K562 (cell line): Measurements from ENCODE around the gene PMVK. TPM values are rescaled to one million over a fixed set of nuclear protein-coding genes. Genes with fewer than 3 reads are reported as not detected.

Experiments
- ATAC-seq: fragments of 200-7000 bp; cut with Tn5 transposase; 3 replicates; pipeline ENCODE4 v1.9.1; 2020; ENCODE audit warnings: moderate library complexity
- BruUV-seq: library from RNA; stranded (reverse); fragments of 400-500 nt; replicated peaks from 2 replicates; lab custom pipeline; 2021; lab: Mats Ljungman, UMichigan
- CTCF ChIA-PET: fragments of 300-600 bp; formaldehyde crosslinking; extraction: SDS; loops from one replicate; lab custom pipeline; 2021; ENCODE audit warnings: low intra/inter-chr PET ratio; lab: Yijun Ruan, JAX
- POLR2A ChIA-PET: fragments of 300-600, 350-650 bp; sonication (Branson Sonifier 250); formaldehyde crosslinking; extraction: SDS; loops from one replicate; lab custom pipeline; 2021; ENCODE audit warnings: antibody characterized with exemption, inconsistent platforms; lab: Yijun Ruan, JAX
- DNase-seq, 4 experiments: peaks; one replicate each; pipeline versions ENCODE4 v3.0.0 to v3.0.0-alpha.2; 2011 to 2018; ENCODE audit warnings: low spot score in 3 of 4, mixed read lengths in 3 of 4; ENCODE audit errors: extremely low read depth in 1 of 4
- FAIRE-seq: peaks from 2 replicates; lab custom pipeline; 2011; peaks lifted over from hg19 to GRCh38; lab: Jason Lieb, UNC
- H2AFZ ChIP-seq: 2 replicates; pipeline ENCODE4 v1.6.0; 2011; ENCODE audit warnings: low read depth, low read length, control low read depth, inconsistent platforms
- H3K27ac ChIP-seq: fragments of 200-600 bp; 3 replicates; pipeline ENCODE4 v1.8.0; 2011; ENCODE audit warnings: low read depth, mild to moderate bottlenecking, control low read depth, inconsistent platforms, low read length, moderate library complexity, mixed read lengths; ENCODE audit errors: extremely low read depth
- H3K27me3 ChIP-seq, 2 experiments: fragments of 300-600 bp in 1 of 2; 2 replicates in 1 of 2; 3 replicates in 1 of 2; pipeline versions ENCODE4 v1.6.0 to v1.8.0; 2011; ENCODE audit warnings: inconsistent platforms in 2 of 2, low read length in 2 of 2, mild to moderate bottlenecking in 1 of 2, mixed read lengths in 1 of 2, moderate library complexity in 1 of 2; ENCODE audit not compliant: control insufficient read depth in 2 of 2, insufficient read depth in 2 of 2
- H3K36me3 ChIP-seq: fragments of 300-600 bp; 3 replicates; pipeline ENCODE4 v1.8.0; 2011; ENCODE audit warnings: mild to moderate bottlenecking, low read length, inconsistent platforms; ENCODE audit not compliant: control insufficient read depth, insufficient read depth
- H3K4me1 ChIP-seq, 2 experiments: fragments of 200-600 bp in 1 of 2; replicated peaks in 1 of 2; 2 replicates in 1 of 2; 3 replicates in 1 of 2; pipeline versions ENCODE4 v1.5.1 to v1.8.0; 2011; ENCODE audit warnings: inconsistent platforms in 2 of 2, low read length in 2 of 2, mild to moderate bottlenecking in 1 of 2, mixed read lengths in 1 of 2, moderate library complexity in 1 of 2; ENCODE audit not compliant: control insufficient read depth in 2 of 2, insufficient read depth in 2 of 2
- H3K4me2 ChIP-seq: 2 replicates; pipeline ENCODE4 v1.6.1; 2011; ENCODE audit warnings: low read length, control low read depth, inconsistent platforms, mixed read lengths; ENCODE audit not compliant: insufficient read depth
- H3K4me3 ChIP-seq: fragments of 200-600 bp; sonication (generic), shearing (Covaris generic); 2 replicates; pipeline ENCODE4 v1.5.1; 2016; ENCODE audit warnings: control low read depth, inconsistent platforms
- H3K79me2 ChIP-seq: fragments of 200-600 bp; 3 replicates; pipeline ENCODE4 v1.8.0; 2011; ENCODE audit warnings: low read length, inconsistent platforms; ENCODE audit not compliant: control insufficient read depth, insufficient read depth
- H3K9ac ChIP-seq, 2 experiments: 2 replicates each; pipeline versions ENCODE4 v1.6.0 to v1.6.1; 2011; ENCODE audit warnings: low read depth in 2 of 2, low read length in 2 of 2, control low read depth in 1 of 2, inconsistent platforms in 1 of 2, mild to moderate bottlenecking in 1 of 2, mixed read lengths in 1 of 2; ENCODE audit not compliant: insufficient read depth in 1 of 2
- H3K9me1 ChIP-seq: one replicate; pipeline ENCODE4 v1.6.0; 2011; ENCODE audit warnings: inconsistent platforms, mild to moderate bottlenecking, low read length, moderate library complexity; ENCODE audit not compliant: control insufficient read depth, insufficient read depth
- H3K9me3 ChIP-seq: replicated peaks from 2 replicates; pipeline ENCODE4 v1.5.1; 2011; ENCODE audit warnings: low read depth, low read length, inconsistent platforms; ENCODE audit not compliant: control insufficient read depth, insufficient read depth
- H4K20me1 ChIP-seq: replicated peaks from 2 replicates; pipeline ENCODE4 v1.6.1; 2011; ENCODE audit warnings: low read length, inconsistent platforms, mixed read lengths; ENCODE audit not compliant: control insufficient read depth, insufficient read depth
- MAX ChIP-seq: sonication (generic); formaldehyde crosslinking; IDR thresholded peaks from 2 replicates; pipeline ENCODE4 v1.9.0; 2022; ENCODE audit warnings: mild to moderate bottlenecking, missing genetic modification reagents
- NFIC ChIP-seq: fragments of 450-650 bp; IDR thresholded peaks from 2 replicates; pipeline ENCODE4 v1.6.1; 2017; ENCODE audit warnings: mild to moderate bottlenecking, inconsistent platforms
- ZNF707 ChIP-seq: fragments of 250-450 bp; sonication (Bioruptor Pico); conservative IDR thresholded peaks from 2 replicates; pipeline ENCODE4 v1.8.0; 2022; ENCODE audit warnings: inconsistent platforms, mild to moderate bottlenecking, moderate library complexity
- WGBS: fragments of 100-300 bp; shearing (Covaris generic); methylation state at CpG from one replicate; pipeline ENCODE4 v1.1.6; 2016; ENCODE audit warnings: low coverage, mixed read lengths; ENCODE audit not compliant: insufficient coverage; ENCODE audit errors: missing lambda C conversion rate; 5-methylcytosine and 5-hydroxymethylcytosine counted together
- in situ Hi-C: fragments of 300-500 bp; cut with MboI; formaldehyde crosslinking; loops from 4 replicates; pipeline ENCODE4 v1.15.0; 2018; ENCODE audit warnings: inconsistent platforms, mixed read lengths
- intact Hi-C: fragments of 100-400 bp; cut with micrococcal nuclease; formaldehyde crosslinking; loops from 2 replicates; pipeline ENCODE4 v1.14.2; 2022
- polyA plus RNA-seq, 8 experiments: library from polyadenylated mRNA; depleted of rRNA in 4 of 8; stranded (reverse) in 5 of 8; unstranded in 3 of 8; fragments of >200 nt; fragmentation: Nextera tagmentation in 2 of 8; fragmentation: Illumina TruSeq in 1 of 8; extraction: Ambion mirVana in 2 of 8; extraction: Trizol in 1 of 8; gene quantifications; 2 replicates each; pipeline versions ENCODE4 v1.2.1 to v1.2.3, GENCODE V29; 2011 to 2014; ENCODE audit warnings: inconsistent platforms in 1 of 8, missing spikeins in 1 of 8
- total RNA-seq, 7 experiments: library from RNA; depleted of rRNA in 6 of 7; stranded (reverse); fragments of >200 nt in 6 of 7; fragmentation: Illumina TruSeq in 2 of 7; extraction: Trizol in 2 of 7; gene quantifications; 2 replicates each; pipeline versions ENCODE4 v1.2.1 to v1.2.3, GENCODE V29; 2011 to 2021; ENCODE audit warnings: low replicate concordance in 1 of 7
- TF ChIP-seq, protein P1 (sequence below): fragments of 250-450 bp; sonication (Bioruptor Pico); IDR thresholded peaks from 2 replicates; pipeline ENCODE4 v1.8.0; 2021; ENCODE audit warnings: moderate library complexity, mild to moderate bottlenecking, inconsistent platforms

The PMVK gene
- total and polyA plus RNA-seq, 9 of the 15 experiments (the other 6 are each of a cell fraction or from before 2014, with no cell fraction given), result 1.1 to 15.3 (median 6.3) TPM

DNA sequence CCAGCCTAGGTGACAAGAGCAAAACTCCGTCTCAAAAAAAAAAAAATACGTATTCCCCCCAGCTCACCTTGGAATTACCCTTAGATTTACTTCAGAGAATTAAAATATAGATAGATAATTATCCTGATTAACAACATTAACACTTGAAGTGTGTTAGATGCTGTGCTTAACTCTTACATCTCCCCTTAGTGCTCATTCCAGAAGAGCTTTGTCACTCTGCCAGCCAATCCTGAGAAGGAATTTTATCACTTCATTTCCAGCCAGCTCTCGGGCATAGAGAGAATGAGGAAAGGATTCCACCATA, 35.6 kb upstream of the PMVK start:
- ATAC-seq, result no peak

DNA sequence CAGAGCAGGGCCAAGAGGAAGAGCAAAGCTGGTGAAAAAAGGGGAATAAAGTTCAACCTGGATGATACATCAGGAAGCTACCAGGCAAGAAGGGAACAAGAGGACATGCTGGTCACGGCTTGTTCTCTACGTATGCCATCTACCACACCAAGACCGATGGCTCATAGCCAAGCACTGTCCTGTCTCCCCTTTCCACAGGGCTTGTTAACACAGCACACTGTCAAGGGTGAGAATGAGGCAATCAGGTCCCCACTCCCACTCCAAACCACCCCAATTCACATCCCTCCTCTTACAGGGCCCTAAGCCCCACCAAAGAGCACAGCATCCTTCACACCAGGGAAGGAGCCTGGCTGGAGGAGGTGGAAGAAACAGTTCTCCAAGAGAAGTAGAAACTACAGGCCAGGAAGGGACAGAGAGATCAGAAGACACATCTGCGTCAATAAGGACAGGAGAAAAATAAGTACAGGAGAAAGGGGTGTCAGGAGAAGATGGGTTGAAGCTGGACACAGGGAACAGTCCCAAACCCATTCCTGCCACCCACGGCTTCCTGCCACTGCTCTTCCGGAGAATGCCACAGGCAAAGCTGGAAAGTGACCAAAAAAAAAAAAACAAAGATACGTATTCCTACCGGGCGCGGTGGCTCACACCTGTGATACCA, 35.0 kb upstream of the PMVK start:
- POLR2A ChIA-PET, result interaction anchor here (0.6 to 8.3 kb wide), 12 partner anchors 9 to 99 kb away, joined by 3 to 80 read pairs (median 4); partner anchors contain the start of genes EFNA4, FLAD1, LENEP and PBXIP1
- Histone ChIP-seq H3K4me3 (peak overlapping the region; percentile 40), H3K9me1 (no peaks in the 10 kb centered on the region), H3K27me3 (no peaks in the 10 kb centered on the region; a peak in 1 of 5 replicates), H3K79me2 (peaks cover 59% of the 10 kb centered on the region), H3K4me2 (peak overlapping the region; percentile 82), H3K9ac (peak overlapping the region; percentile 59 to 91; a peak in 3 of 4 replicates), H3K9me3 (no peaks in the 10 kb centered on the region), H2AFZ (no peak overlapping the region), H3K27ac (peak overlapping the region; percentile 84), H3K4me1 (peaks cover 38 to 46% of the 10 kb centered on the region in 2 experiments), H3K36me3 (peaks cover 38% of the 10 kb centered on the region), H4K20me1 (no peaks in the 10 kb centered on the region)
- DNase-seq (no peak), FAIRE-seq (no peak), ATAC-seq (no peak)
- CTCF ChIA-PET, result no interaction called here
- intact Hi-C loops (loop anchor here (5.0 kb wide), 1 partner anchor 91 kb away; the partner anchor contains the start of gene EFNA4), in situ Hi-C loops (no loop called here)
- TF ChIP-seq ZNF707 (CRISPR knock-in tag) (no peak), NFIC (peak; percentile 71), MAX (CRISPR knock-in tag) (peak; percentile 13; the same call in 1 of the 2 replicates)
- BruUV-seq, result no TSS peak
- WGBS, result 65% methylated on average over 7 of the region's 10 CpGs

More for the DNA sequence above, 35.6 kb upstream of the PMVK start:
- TF ChIP-seq, protein P1, sequence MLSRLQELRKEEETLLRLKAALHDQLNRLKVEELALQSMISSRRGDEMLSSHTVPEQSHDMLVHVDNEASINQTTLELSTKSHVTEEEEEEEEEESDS (CRISPR knock-in tag), result no peak
- TF ChIP-seq NFIC, result 0 out of 2 replicates have a peak, but pooled peaks have one; percentile 32
- no TSS peak for BruUV-seq
- Histone ChIP-seq H3K9me3 (no peaks in the 10 kb centered on the region), H3K4me3 (peak overlapping the region; percentile 66; the same call in 1 of the 2 replicates), H2AFZ (peak overlapping the region; percentile 22; the same call in 1 of the 2 replicates), H3K4me2 (peak overlapping the region; percentile 96), H3K4me1 (peaks cover 42 to 51% of the 10 kb centered on the region in 2 experiments), H3K27me3 (no peaks in the 10 kb centered on the region; a peak in 1 of 5 replicates), H3K9me1 (no peaks in the 10 kb centered on the region), H3K36me3 (peaks cover 37% of the 10 kb centered on the region), H4K20me1 (no peaks in the 10 kb centered on the region), H3K27ac (peak overlapping the region; percentile 99), H3K9ac (peak overlapping the region; percentile 82 to 97; a peak in 3 of 4 replicates), H3K79me2 (peaks cover 66% of the 10 kb centered on the region)
- FAIRE-seq (no peak), DNase-seq (no peak)
- ChIA-PET CTCF (no interaction called here), POLR2A (interaction anchor here (0.6 to 8.3 kb wide), 8 partner anchors 10 to 86 kb away, joined by 3 to 80 read pairs (median 10); partner anchors contain the start of genes FLAD1, LENEP, PBXIP1 and PYGO2)
- 54% methylated on average over 3 of the region's 3 CpGs for WGBS
- in situ Hi-C loops, result no loop called here
- intact Hi-C loops, result loop anchor here (5.0 kb wide), 1 partner anchor 90 kb away; the partner anchor contains the start of gene EFNA4
